Measurements from ENCODE around the gene PI16. TPM values are rescaled to one million over a fixed set of nuclear protein-coding genes. Genes with fewer than 3 reads are reported as not detected.

The PI16 gene
- total RNA-seq, 1 experiment from 2014 or later = 0.83 TPM

- DNase-seq = peak in 1 of 2 experiments; percentile 31
- Histone ChIP-seq H3K27me3 (ENCODE audit: insufficient read depth, low read depth) (no peaks in the 10 kb centered on the region), H3K4me1 (replicated peaks; ENCODE audit: insufficient read depth) (peaks cover 28% of the 10 kb centered on the region), H3K9me3 (ENCODE audit: insufficient read depth, low read depth) (no peaks in the 10 kb centered on the region), H3K79me2 (ENCODE audit: low read depth) (peaks cover 69% of the 10 kb centered on the region), H4K20me1 (ENCODE audit: insufficient read depth) (peaks cover 49% of the 10 kb centered on the region), H3K9me2 (ENCODE audit: insufficient read depth) (no peaks in the 10 kb centered on the region), H3F3A (ENCODE audit: insufficient read depth, low read depth) (peaks cover 16% of the 10 kb centered on the region; the same call in 1 of the 2 replicates), H3K36me3 (ENCODE audit: low read depth) (peaks cover 15% of the 10 kb centered on the region), H3K4me2 (peak overlapping the region; percentile 92), H3K27ac (peak overlapping the region; percentile 24; the same call in 1 of the 2 replicates), H2AFZ (peak overlapping the region; percentile 96), H3K4me3 (peak overlapping the region; percentile 99)
- intact Hi-C loops (cut with micrococcal nuclease; ENCODE audit: unreplicated experiment) = loop anchor here (2.0 kb wide), 1 partner anchor 36 kb away; no protein-coding TSS in a partner anchor
- ChIA-PET CTCF (no interaction called here), POLR2A (ENCODE audit: unreplicated experiment) (interaction anchor here (0.5 to 0.7 kb wide), 3 partner anchors 8 to 562 kb away, joined by 3 read pairs; no protein-coding TSS in a partner anchor)
- TF ChIP-seq CTCF (conservative IDR thresholded peaks at IDR 0.05) (no peak), EZH2 (IDR thresholded peaks at IDR 0.05; ENCODE audit: low read depth) (no peak)
- no TSS peak for BruUV-seq (replicated peaks)
Observed at GRCh38 chr6:36984581-36985416, 30.3 kb downstream of the PI16 start.

GRCh38 chr6:36985417-36985807 lies 30.9 kb downstream of the PI16 start:
- Histone ChIP-seq H3K9me3 (ENCODE audit: insufficient read depth, low read depth) (no peaks in the 10 kb centered on the region), H4K20me1 (ENCODE audit: insufficient read depth) (peaks cover 43% of the 10 kb centered on the region), H3K4me1 (replicated peaks; ENCODE audit: insufficient read depth) (peaks cover 28% of the 10 kb centered on the region), H3K79me2 (ENCODE audit: low read depth) (peaks cover 63% of the 10 kb centered on the region), H3K27ac (peak overlapping the region; percentile 40; the same call in 1 of the 2 replicates), H3K27me3 (ENCODE audit: insufficient read depth, low read depth) (no peaks in the 10 kb centered on the region), H3K4me2 (peak overlapping the region; percentile 92), H3K36me3 (ENCODE audit: low read depth) (peaks cover 11% of the 10 kb centered on the region), H2AFZ (peak overlapping the region; percentile 96), H3F3A (ENCODE audit: insufficient read depth, low read depth) (peaks cover 13% of the 10 kb centered on the region; the same call in 1 of the 2 replicates), H3K9me2 (ENCODE audit: insufficient read depth) (no peaks in the 10 kb centered on the region), H3K4me3 (peak overlapping the region; percentile 99)
- no peak for DNase-seq
- POLR2A ChIA-PET (ENCODE audit: unreplicated experiment) = interaction anchor here (0.6 to 1.0 kb wide), 6 partner anchors 21 to 103 kb away, joined by 3 to 8 read pairs (median 4); no protein-coding TSS in a partner anchor
- CTCF ChIA-PET = interaction anchor here (0.6 to 1.2 kb wide), 3 partner anchors 32 to 187 kb away, joined by 4 to 6 read pairs (median 4); no protein-coding TSS in a partner anchor
- TF ChIP-seq EZH2 (IDR thresholded peaks at IDR 0.05; ENCODE audit: low read depth) (no peak), CTCF (conservative IDR thresholded peaks at IDR 0.05) (no peak)
- BruUV-seq (replicated peaks) = no TSS peak
- intact Hi-C loops (cut with micrococcal nuclease; ENCODE audit: unreplicated experiment) = loop anchor here (2.0 kb wide), 1 partner anchor 37 kb away; no protein-coding TSS in a partner anchor
